Measurements from ENCODE around the gene TUBGCP2.

GRCh38 chr10:133238466-133238804 lies 70.2 kb downstream of the TUBGCP2 start:
- TF ChIP-seq POLR2AphosphoS5 (IDR thresholded peaks at IDR 0.05; ENCODE audit: low read depth, low read length) (no peak), POLR2A (IDR thresholded peaks at IDR 0.05; ENCODE audit: borderline replicate concordance, extremely low read depth, insufficient read depth, insufficient read length) (no peak), CTCF (IDR thresholded peaks at IDR 0.05 in 2 of 3, conservative IDR thresholded peaks at IDR 0.05 in 1 of 3; ENCODE audit: borderline replicate concordance in 1 of 3, insufficient read depth in 1 of 3, low read depth in 2 of 3, low read length in 2 of 3) (no peak), MAX (IDR thresholded peaks at IDR 0.05) (no peak)
